HG03558 (cell line): ENCODE measurements around the gene CIDEC.
"Not testable (repeated sequence)": the region's sequence is repeated elsewhere in the genome, so short reads cannot be mapped to it uniquely, and the experiment has no call there.

Experiments
- ATAC-seq: cut with Tn5 transposase; IDR thresholded peaks from one replicate; pipeline ENCODE4 v1.9.1; 2021; ENCODE audit warnings: moderate number of reproducible peaks; ENCODE audit not compliant: unreplicated experiment; ENCODE audit errors: extremely low read depth

CIDEC gene

DNA sequence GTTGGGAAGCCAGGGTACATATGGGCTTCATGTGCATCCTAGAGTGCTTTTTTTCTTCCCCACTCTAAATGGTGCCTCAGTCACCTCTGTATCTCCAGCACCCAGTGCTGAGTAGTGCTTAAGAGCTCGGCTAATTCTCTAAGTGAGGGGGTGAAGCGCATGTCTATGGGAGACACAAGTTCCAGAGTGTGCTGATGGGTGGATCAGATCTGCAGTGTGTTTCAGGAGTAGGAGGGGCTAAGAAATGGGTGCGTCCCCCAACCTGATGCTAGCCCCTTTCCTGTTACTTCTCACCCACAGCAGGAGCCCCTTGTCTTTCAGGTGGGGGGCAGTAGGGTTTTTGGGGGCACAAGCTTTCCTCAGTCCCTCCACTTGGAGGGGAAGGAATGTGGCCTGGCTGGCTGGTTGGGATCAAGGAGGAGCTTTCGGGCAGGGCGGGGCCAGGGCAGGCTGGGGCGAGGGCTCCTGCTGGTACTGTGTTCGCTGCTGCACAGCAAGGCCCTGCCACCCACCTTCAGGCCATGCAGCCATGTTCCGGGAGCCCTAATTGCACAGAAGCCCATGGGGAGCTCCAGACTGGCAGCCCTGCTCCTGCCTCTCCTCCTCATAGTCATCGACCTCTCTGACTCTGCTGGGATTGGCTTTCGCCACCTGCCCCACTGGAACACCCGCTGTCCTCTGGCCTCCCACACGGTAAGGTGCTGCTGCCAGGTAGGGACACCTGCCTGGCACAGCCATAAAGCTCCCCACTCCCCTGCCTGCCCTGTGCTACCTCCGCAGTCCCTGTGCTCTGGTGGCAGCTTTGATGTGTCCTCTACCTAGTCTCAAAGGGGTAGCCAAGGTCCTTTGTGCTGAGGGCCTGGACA, 22.6 kb upstream of the CIDEC start, which contains the start of gene IL17RE:
Gene IL17RE, plus strand, starts transcription at position 477 of the 866 bp plus-strand sequence. Its CDS starts 85 bp downstream, at position 562.
- no peak for ATAC-seq

DNA sequence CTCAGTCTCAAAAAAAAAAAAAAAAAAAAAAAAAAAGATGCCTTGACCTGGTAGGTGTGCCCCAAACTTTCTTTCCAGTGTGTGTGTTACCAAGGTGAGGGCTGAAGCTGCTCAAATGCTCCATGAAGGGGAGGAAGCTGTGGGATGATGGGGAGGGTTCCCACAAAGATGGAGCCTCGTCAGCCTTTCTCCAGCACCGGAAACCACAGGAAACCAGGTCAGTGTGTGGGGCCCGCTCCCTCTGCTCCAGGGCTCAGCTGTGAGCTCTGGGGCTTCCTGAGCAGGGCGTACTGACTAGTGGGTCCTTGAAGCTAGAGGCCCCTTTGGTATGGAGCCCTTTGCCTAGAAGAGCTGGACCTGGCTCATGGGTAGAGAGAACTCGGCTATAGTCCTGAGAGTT, 21.9 kb upstream of the CIDEC start:
- no peak for ATAC-seq

DNA sequence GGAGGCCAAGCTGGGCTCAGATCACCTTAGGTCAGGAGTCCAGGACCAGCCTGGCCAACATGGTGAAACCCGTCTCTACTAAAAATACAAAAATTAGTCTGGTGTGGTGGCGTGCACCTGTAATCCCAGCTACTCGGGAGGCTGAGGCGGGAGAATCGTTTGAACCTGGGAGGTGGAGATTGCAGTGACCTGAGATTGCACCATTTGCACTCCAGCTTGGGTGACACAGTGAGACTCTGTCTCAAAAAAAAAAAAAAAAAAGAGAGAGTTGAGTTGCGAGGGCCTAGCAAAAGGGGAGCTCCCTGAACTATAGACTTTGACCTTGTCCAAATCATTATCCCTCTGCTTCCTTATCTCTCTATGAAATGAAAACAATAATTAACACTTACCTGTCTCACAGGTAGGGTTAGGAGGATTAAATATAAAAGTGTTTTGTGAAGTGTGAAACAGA, 20.9 kb upstream of the CIDEC start:
- ATAC-seq: not testable (repeated sequence)

DNA sequence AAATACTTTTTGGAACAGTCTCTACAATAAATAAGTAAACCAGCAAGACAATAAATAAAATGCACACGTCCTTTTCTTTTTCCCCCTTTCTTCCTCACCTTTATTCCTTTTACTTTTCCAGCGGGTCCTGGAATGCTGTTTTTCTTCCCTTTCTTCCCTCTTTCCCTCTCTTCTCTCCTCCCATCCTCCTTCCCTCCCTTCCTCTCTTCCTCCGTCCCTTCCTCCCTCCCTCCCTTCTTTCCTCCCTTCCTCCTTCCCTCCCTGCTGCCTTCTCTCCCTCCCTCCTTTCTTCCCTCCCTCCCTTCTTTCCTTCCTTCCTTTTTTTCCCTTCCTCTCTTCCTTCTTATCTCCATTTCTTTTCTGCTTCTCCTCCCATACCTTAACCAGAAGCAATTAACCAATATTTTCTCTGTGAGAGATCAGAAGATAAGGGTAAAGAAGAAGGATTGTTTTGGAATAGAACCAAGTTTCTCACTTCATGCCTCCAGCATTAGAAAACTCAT, 19.3 kb upstream of the CIDEC start:
- no peak for ATAC-seq

DNA sequence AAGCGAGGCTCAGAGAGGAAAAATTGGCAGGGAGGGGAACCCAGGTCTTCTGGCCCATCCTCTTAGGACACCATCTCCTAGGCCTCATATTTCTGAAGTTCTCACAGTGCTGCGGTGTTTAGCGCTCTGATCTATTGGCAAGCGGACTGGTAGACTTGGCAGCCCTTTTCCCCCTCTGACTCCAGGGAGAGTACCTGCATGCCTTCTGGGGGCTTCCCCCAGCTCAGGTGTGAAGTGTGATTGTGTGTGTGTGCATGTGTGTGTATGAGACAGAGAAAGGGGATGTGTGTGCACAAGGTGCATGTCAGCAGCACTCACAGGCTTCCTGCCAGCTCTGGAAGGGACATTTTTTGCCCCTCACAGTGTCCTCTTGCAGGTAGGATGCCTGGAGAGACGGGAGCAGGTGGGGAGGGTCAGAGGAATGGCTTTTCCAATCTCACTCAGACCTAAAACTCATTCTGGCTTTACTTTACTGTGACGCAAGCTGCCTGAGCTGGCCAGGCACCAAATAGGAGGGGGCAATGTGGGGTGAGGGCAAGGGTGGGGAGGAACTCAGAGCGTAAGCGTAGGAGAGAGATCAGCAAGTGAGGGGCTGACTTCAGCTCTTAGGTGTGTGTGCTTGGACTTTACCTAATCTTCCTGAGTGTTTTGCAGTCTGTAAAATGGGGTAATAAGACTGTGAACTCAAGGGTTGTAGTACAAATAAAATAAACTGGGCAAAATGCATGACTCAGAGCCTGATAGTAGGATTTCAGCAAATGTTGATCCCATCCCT, 18.6 kb upstream of the CIDEC start:
- ATAC-seq: no peak

DNA sequence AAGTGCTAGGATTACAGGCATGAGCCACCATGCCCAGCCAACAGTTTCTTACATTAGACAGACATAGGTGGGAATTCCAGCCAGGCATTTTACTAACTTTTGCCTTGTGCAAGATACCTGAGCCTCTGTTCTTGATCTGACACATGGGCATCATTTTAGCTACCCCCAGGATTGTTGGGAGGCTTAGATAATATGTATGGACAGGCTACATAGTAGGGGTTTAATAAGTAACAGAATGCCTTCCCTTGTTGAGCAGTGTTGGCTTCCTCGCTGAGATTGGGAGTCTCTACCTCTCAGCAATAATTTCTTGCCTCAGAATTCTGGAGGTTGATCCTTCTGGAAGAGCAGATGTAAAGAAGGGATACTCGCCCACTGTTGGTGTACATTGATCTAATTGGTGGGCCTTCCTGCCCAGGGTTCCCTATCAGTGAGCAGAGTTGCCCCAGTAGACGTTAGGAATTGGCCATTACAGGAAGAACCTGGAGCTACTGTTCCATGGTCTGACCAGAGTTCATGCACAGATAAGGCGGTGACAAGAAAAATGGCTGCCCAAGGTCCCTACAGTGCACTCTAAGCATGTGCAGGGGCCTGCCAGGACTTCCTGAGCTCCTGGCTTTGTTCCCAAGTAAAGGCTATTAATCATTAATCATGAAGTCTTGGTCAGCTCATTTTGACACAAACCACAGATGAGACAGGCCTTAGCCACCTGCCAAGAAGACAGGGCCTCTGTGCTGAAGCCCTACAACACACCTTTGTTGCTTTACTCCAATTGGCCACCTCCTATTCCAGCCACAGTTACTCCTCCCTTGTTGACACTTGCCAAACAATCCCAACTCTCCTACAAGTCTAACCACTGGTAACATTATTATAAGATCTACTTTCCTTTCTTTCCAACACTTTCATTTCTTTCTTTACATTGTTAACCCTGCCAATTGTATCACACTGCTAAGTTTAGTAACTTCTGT, 17.6 kb upstream of the CIDEC start:
- ATAC-seq: no peak

DNA sequence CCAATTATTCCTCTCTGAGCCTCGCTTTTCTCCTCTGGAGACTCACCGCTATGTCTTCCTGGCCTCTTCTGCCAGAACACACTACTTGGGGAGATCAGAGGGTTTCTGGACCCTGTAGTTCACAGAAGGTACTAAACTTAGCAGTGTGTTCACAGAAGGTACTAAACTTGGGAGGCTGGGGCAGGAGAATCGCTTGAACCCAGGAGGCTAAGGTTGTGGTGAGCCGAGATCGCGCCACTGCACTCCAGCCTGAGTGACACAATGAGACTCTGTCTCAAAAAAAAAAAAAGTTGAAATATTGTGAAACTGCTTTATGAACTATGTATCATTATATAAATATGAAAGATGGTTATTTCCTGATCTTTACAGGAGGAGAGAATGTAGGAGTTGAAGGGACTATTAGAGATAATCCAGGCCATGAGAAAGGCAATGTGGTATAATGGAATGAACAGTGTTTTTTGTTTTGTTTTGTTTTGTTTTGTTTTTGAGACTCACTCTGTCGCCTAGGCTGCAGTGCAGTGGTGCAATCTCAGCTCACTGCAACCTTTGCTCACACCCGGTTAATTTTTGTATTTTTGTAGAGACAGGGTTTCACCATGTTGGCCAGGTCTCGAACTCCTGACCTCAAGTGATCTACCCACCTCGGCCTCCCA, 16.8 kb upstream of the CIDEC start:
- ATAC-seq: not testable (repeated sequence)

DNA sequence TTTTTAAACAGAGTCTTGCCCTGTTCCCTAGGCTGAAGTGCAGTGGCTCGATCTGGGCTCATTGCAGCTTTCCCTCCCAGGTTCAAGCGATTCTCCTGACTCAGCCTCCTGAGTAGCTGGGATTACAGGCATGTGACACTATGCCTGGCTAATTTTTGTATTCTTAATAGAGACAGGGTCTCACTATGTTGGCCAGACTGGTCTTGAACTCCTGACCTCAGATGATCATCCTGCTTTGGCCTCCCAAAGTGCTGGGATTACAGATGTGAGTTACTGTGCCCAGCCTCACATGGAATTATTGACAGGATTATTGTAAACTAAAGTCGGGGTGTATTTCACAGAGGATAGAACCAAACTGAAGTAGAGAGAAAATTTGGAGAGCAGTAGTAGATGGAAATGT, 15.7 kb upstream of the CIDEC start:
- not testable (repeated sequence) for ATAC-seq

DNA sequence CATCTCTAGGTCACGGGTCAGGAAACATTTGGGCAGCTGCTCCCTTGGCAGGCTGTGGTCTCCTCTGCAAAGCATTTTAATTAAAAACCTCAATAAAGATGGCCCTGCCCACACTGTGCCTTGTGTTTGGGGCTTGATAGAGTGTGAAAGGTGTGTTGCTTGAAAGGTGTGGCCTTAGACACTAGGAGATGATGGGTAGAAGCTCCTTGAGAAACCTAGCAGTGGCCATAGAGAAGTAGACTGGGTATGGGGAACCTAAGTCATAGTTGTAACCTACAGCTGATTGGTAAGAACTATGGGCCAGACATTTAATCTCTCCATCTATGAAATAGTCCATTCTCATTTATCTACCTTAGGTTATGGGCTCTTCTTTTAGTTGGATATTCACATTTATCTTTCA, 13.7 kb upstream of the CIDEC start:
- no peak for ATAC-seq

DNA sequence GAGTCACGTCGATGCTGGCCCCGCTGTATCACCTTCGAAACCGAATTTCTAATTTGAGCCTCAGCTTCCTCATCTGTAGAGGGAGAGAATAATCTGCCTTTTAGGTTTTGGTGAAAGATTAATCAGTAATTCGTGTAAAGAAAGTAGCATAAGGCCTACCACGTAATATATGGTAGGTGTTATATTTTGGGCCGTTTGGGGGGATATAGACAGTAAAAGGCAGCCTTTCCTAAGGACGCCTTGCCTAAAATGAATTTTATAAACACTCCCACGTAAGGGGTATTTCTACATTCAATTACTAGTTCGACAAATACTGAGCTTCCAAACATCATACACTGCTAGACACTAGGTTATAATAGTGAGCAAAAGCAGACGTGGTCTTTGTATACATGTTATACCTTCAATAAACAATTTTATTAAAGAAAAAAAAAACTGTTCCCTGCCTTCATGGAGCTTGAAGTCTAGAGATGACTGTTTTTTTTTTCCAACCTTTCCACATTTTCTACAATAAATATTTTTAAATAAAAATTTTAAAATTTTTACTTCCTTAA, 11.1 kb upstream of the CIDEC start:
- ATAC-seq: no peak

DNA sequence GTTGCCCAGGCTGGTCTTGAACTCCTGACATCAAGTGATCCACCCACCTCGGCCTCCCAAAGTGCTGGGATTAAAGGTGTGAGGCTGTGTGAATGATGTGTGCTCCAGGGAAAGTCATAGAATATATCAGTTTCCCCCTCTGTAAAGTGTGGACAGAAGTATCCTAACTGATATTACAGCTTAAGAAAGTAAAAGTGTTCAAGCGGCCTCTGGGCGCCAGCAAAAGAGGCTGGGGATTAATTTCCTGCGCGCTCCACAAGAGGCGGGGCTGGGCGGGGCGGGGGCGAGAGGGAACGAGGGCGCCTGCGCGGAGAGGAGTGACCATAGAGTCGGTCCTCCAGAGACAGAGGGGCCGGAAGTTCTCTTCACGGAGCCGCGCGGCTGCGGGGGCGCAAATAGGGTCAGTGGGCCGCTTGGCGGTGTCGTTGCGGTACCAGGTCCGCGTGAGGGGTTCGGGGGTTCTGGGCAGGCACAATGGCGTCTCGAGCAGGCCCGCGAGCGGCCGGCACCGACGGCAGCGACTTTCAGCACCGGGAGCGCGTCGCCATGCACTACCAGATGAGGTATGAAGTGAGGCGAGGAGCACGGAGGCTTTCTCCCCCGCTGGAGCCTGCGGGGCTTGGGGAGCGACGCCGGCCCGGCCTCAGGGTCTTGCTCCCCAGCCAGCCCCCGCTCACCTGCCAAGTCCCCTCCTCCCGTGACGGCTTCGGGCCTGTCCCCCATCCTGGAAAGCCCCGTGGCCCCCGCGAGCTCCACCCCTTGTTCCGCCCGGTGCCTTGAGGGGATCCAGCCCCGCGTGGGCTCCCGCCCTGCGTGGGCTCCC, 10.4 kb upstream of the CIDEC start, which contains the start of gene JAGN1:
Gene JAGN1, plus strand, starts transcription at position 362 of the 823 bp plus-strand sequence. Its CDS starts 113 bp downstream, at position 475.
- ATAC-seq: peak; percentile 36

DNA sequence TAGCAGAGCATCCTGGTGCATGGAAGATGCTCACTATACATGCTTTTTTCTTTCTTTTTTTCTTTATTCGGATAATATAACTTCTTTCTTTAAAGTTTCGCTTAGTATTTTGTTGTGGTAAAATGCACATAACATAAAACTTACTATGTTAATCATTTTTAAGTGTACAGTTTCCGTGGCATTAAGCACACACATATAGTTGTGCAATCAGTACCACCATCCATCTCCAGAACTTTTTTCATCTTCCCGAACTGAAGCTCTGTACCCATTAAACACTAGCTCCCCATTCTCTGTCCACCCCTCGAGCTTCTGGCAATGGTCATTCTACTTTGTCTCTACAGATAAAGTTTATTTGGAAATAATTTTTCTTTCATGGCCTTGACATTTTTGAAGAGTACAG, 9.4 kb upstream of the CIDEC start:
- no peak for ATAC-seq

DNA sequence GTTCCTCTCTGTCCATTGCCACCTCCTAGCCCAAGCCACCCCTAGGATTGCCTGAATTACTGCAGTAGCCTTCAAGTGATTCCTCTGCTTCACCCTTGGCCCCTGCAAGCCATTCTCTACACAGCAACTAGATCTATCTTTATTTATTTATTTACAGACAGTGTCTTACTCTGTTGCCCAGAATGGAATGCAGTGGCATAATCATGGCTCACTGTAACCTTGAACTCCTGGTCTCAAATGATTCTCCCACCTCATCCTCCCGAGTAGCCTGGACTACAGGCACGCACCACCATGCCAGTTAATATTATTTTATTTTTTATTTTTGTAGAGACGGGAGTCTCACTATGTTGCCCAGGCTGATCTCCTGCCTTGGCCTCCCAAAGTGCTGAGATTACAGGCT, 8.5 kb upstream of the CIDEC start:
- ATAC-seq: no peak

DNA sequence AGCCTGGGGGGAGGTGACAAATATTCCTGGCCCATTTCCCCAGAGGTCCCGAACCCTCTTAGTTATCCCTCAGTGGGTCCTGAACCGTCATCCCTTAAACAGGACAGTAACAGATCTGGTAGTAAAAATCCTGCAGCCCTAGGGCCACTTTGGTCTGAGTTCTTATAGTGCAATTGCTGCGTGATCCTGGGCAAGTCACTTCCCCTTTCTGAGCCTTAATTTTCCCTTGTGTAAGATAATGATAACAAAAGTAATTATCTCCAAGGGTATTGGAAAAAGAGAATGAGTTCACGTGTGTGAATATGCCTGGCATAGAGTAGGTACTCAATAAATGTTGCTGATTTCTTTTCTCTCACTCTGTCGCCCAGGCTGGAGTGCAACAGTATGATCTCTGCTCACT, 7.4 kb upstream of the CIDEC start:
- no peak for ATAC-seq

DNA sequence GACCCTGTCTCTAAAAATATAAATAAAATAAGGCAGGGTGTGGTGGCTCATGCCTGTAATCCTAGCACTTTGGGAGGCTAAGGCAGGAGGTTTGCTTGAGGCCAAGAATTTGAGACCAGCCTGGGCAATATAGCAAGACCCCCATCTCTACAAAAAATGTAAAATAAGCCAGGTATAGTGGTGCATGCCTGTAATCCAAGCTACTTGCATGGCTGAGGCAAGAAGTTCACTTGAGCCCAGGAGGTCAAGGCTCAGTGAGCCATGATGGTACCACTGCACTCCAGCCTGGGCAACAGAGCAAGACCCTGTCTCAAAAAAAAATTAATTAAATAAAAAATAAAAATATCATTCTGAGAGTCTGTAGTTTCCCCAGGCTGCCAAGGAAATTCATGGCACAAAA, 6.3 kb upstream of the CIDEC start:
- no peak for ATAC-seq

DNA sequence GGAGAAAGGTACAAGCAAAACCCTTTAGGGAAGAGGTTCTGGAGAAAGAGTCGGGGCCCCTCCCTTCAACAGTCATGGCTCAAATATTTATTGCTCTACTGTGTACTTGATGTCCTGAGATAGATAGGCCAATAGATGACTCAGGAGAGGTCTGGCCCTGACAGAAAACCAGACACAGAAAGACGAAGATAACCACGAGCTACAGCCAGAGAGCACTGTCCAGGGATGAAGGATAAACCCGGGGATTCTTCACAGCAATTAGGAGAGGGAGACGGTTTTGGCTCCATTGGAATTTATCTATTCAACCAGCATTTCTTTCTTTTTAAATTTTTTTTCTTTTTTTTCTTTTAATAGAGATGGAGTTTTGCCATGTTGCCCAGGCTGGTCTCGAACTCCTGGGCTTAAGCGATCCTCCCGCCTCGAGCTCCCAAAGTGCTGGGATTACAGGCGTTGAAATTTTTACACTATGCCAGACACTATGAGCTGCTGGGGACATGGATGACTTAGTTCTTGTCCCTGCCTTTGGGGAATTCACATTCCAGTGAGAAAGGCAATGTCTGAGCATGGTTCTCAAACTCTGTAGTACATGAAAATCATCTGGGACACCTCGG, 4.6 kb upstream of the CIDEC start:
- no peak for ATAC-seq

DNA sequence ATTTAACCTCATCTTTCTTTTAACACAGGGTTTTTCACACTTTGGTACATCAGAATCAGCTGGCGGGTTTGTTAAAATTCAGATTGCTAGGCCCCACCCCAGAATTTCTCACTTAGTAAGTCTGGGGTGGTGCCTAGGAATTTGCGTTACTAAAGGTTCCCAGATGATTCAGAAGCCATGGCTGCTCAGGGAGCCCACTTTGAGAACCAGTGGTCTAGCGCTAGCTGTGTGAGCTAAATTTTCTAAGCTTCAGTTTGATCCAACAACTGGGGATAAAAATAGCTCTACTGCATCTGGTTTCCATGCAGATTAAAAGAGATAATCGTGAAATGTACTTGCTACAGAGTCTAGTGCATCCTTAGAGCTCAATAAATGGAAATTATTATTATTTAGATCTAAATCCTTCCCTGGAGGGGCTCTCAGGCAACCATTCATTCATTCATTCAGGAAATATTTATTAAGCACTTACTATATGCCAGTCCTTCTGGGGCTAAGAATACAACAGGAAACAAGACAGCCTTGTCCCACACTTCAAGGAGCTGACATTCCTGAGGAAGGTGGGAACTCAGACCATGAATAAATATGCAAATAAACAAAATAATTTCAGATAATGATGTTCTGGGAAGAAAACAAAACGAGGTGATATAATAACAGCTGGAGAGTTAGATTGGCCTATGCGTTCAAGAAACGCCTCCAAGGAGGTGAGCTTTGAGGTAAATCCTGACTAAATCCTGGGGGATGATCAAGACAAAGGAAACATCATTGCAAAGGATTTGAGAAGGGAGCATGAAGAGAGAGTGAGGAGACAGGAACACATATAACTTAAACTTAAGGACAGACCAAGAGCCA, 3.9 kb upstream of the CIDEC start:
- ATAC-seq: no peak
